Tibial nerve (tissue), 4 donors: ENCODE measurements around the gene ACTR6. TPM values are rescaled to one million over a fixed set of nuclear protein-coding genes. Genes with fewer than 3 reads are reported as not detected.

Experiments
- DNase-seq, 2 donors: peaks; one replicate each; pipeline ENCODE4 v3.0.0-alpha.2; 2019; ENCODE audit warnings: low spot score in 2 of 2
- H3K27ac ChIP-seq, 4 donors: fragments of 200-600 bp; sonication (generic) in 3 of 4; one replicate each; pipeline ENCODE4 v1.5.1; 2017 to 2019; ENCODE audit warnings: mild to moderate bottlenecking in 1 of 4
- H3K27me3 ChIP-seq, 2 donors: fragments of 200-600 bp; sonication (generic) in 1 of 2; one replicate each; pipeline versions ENCODE4 v1.5.1 to v1.6.0; 2017 to 2019
- H3K36me3 ChIP-seq, 3 donors: fragments of 200-600 bp; sonication (generic); one replicate each; pipeline ENCODE4 v1.5.1; 2018 to 2019
- H3K4me1 ChIP-seq, 4 donors: fragments of 200-600 bp; sonication (generic) in 3 of 4; one replicate each; pipeline ENCODE4 v1.5.1; 2017 to 2019
- H3K4me3 ChIP-seq, 4 donors: fragments of 200-600 bp; sonication (generic) in 3 of 4; one replicate each; pipeline ENCODE4 v1.5.1; 2017 to 2019; ENCODE audit warnings: mild to moderate bottlenecking in 1 of 4, moderate library complexity in 1 of 4
- H3K9me3 ChIP-seq, 4 donors: fragments of 200-600 bp; sonication (generic) in 3 of 4; one replicate each; pipeline ENCODE4 v1.5.1; 2017 to 2019
- CTCF ChIP-seq, 5 experiments: fragments of 200-600 bp in 3 of 5; fragments of 450-650 bp in 2 of 5; sonication (generic) in 3 of 5; IDR thresholded peaks; one replicate each; pipeline ENCODE4 v1.5.1; 2016 to 2019; ENCODE audit warnings: antibody characterized with exemption in 5 of 5, mild to moderate bottlenecking in 3 of 5, moderate library complexity in 2 of 5
- EP300 ChIP-seq, 2 donors: sonication (generic); formaldehyde crosslinking; IDR thresholded peaks; one replicate each; pipeline ENCODE4 v1.6.1; 2017; ENCODE audit warnings: antibody characterized with exemption in 2 of 2, mild to moderate bottlenecking in 1 of 2
- POLR2A ChIP-seq, 2 donors: fragments of 450-650 bp; IDR thresholded peaks; one replicate each; pipeline ENCODE4 v1.6.1; 2017; ENCODE audit warnings: antibody characterized with exemption in 2 of 2, mild to moderate bottlenecking in 2 of 2, moderate library complexity in 2 of 2
- WGBS, 2 donors: methylation state at CpG; one replicate each; pipeline ENCODE4 v1.1.5; 2018; 5-methylcytosine and 5-hydroxymethylcytosine counted together
- small RNA-seq: library from RNA; depleted of rRNA; stranded (forward); fragments of <200 nt; gene quantifications from one replicate; pipeline ENCODE3, GENCODE V24; 2016
- total RNA-seq, 4 donors: library from RNA; depleted of rRNA; stranded (reverse); fragments of >200 nt; gene quantifications; one replicate each; pipeline ENCODE4 v1.1.0, GENCODE V29; 2016

Gene ACTR6
- total RNA-seq, 4 donors from 2014 or later: 11.1 to 19.5 (median 15.5) TPM

- H3K27me3 ChIP-seq: no peaks in the 10 kb centered on the region
- H3K27ac ChIP-seq: no peak overlapping the region
- H3K9me3 ChIP-seq: no peaks in the 10 kb centered on the region
- 71 to 78% methylated on average over 4 of the region's 4 CpGs for WGBS, 2 donors
- DNase-seq: no peak
- no peak for TF ChIP-seq POLR2A (IDR thresholded peaks at IDR 0.05)
- TF ChIP-seq CTCF (IDR thresholded peaks at IDR 0.05): no peak
- no peak for TF ChIP-seq EP300 (IDR thresholded peaks at IDR 0.05)
- H3K36me3 ChIP-seq: peaks cover 0 to 8% (median 0%) of the 10 kb centered on the region in 3 donors
- peaks cover 0 to 46% (median 18%) of the 10 kb centered on the region in 4 donors for H3K4me1 ChIP-seq
- no peak overlapping the region for H3K4me3 ChIP-seq
Observed at GRCh38 chr12:100273782-100274181, 73.2 kb downstream of the ACTR6 start.

Small RNAs within 50 kb of the gene (small RNA-seq; reads per million reads assigned to genes)
- gene MIR1827 (not detected), gene RF00019 (not detected), gene RN7SL176P (not detected)

Other genes starting within 250 kb of the ACTR6 start
- gene ANKS1B, start 215.9 kb upstream of the ACTR6 start, total RNA-seq: 10 to 100 TPM; 14.0 to 38.4 (median 28.6) TPM
- 10 to 100 TPM; 30.2 to 42.0 (median 41.2) TPM for gene BLTP3B, start 57.9 kb upstream of the ACTR6 start, total RNA-seq
- gene DEPDC4, start 66.3 kb downstream of the ACTR6 start, total RNA-seq: 1 to 10 TPM in 1 of 4 donors, not detected in 3; 1.2 TPM
- gene SCYL2, start 66.4 kb downstream of the ACTR6 start, total RNA-seq: 10 to 100 TPM; 37.5 to 70.1 (median 54.6) TPM
- not detected for gene SLC17A8, start 156.3 kb downstream of the ACTR6 start, total RNA-seq